Astrocyte (in vitro differentiated cells and primary cell): ENCODE measurements around the gene PIGQ. TPM values are rescaled to one million over a fixed set of nuclear protein-coding genes. Genes with fewer than 3 reads are reported as not detected.

Source experiments
- DNase-seq: peaks from one replicate; pipeline ENCODE4 v3.0.0-alpha.2; 2010; ENCODE audit warnings: low read depth
- FAIRE-seq: peaks from 2 replicates; lab custom pipeline; 2011; peaks lifted over from hg19 to GRCh38; lab: Jason Lieb, UNC
- H2AFZ ChIP-seq: 2 replicates; pipeline ENCODE4 v1.6.0; 2012; ENCODE audit warnings: low read depth, low read length, inconsistent platforms
- H3K27ac ChIP-seq: 2 replicates; pipeline ENCODE4 v1.5.1; 2011; ENCODE audit warnings: low read depth, low read length, inconsistent platforms
- H3K27me3 ChIP-seq: 2 replicates; pipeline ENCODE4 v1.6.0; 2011; ENCODE audit warnings: low read length, inconsistent platforms; ENCODE audit not compliant: insufficient read depth
- H3K36me3 ChIP-seq: 2 replicates; pipeline ENCODE4 v1.5.1; 2011; ENCODE audit warnings: low read length, inconsistent platforms; ENCODE audit not compliant: insufficient read depth
- H3K4me1 ChIP-seq: 2 replicates; pipeline ENCODE4 v1.5.1; 2011; ENCODE audit warnings: low read length, inconsistent platforms; ENCODE audit not compliant: insufficient read depth
- H3K4me2 ChIP-seq: 2 replicates; pipeline ENCODE4 v1.6.0; 2012; ENCODE audit warnings: low read length, inconsistent platforms
- H3K4me3 ChIP-seq: 2 replicates; pipeline ENCODE4 v1.5.1; 2011; ENCODE audit warnings: low read depth, mild to moderate bottlenecking, low read length, inconsistent platforms; ENCODE audit not compliant: insufficient read depth
- H3K79me2 ChIP-seq: 2 replicates; pipeline ENCODE4 v1.6.0; 2012; ENCODE audit warnings: mild to moderate bottlenecking, low read length, inconsistent platforms; ENCODE audit not compliant: insufficient read depth
- H3K9ac ChIP-seq: 2 replicates; pipeline ENCODE4 v1.6.0; 2012; ENCODE audit warnings: mild to moderate bottlenecking, low read length, inconsistent platforms
- H3K9me3 ChIP-seq: 2 replicates; pipeline ENCODE4 v1.5.1; 2012; ENCODE audit warnings: low read depth, mild to moderate bottlenecking, low read length, inconsistent platforms; ENCODE audit not compliant: insufficient read depth
- H4K20me1 ChIP-seq: 2 replicates; pipeline ENCODE4 v1.6.0; 2012; ENCODE audit warnings: low read length, inconsistent platforms; ENCODE audit not compliant: insufficient read depth
- H3K27ac Mint-ChIP-seq: one replicate; pipeline ENCODE4 v1.8.0; 2021; ENCODE audit warnings: mild to moderate bottlenecking, mixed read lengths; ENCODE audit not compliant: unreplicated experiment
- H3K27me3 Mint-ChIP-seq: one replicate; pipeline ENCODE4 v1.8.0; 2021; ENCODE audit warnings: low read depth, mixed read lengths; ENCODE audit not compliant: unreplicated experiment
- H3K36me3 Mint-ChIP-seq: one replicate; pipeline ENCODE4 v1.8.0; 2021; ENCODE audit warnings: low read depth, mixed read lengths; ENCODE audit not compliant: unreplicated experiment
- H3K4me1 Mint-ChIP-seq: one replicate; pipeline ENCODE4 v1.8.0; 2021; ENCODE audit warnings: low read depth, mixed read lengths; ENCODE audit not compliant: unreplicated experiment
- H3K4me3 Mint-ChIP-seq: one replicate; pipeline ENCODE4 v1.8.0; 2021; ENCODE audit warnings: mild to moderate bottlenecking, moderate library complexity, mixed read lengths; ENCODE audit not compliant: unreplicated experiment
- H3K9me3 Mint-ChIP-seq: one replicate; pipeline ENCODE4 v1.8.0; 2021; ENCODE audit warnings: mild to moderate bottlenecking, mixed read lengths; ENCODE audit not compliant: unreplicated experiment
- EZH2 ChIP-seq: IDR thresholded peaks from 2 replicates; pipeline ENCODE4 v1.6.1; 2012; ENCODE audit warnings: mild to moderate bottlenecking, low read length, inconsistent platforms; ENCODE audit not compliant: insufficient read depth
- total RNA-seq: library from RNA; stranded (reverse); gene quantifications from 2 replicates; pipeline ENCODE4 v1.2.1, GENCODE V29; 2021
- TF ChIP-seq, protein P1 (sequence below): IDR thresholded peaks from 2 replicates; pipeline ENCODE4 v1.5.1; 2011; ENCODE audit warnings: low read depth, mild to moderate bottlenecking, inconsistent platforms, low read length, moderate library complexity; ENCODE audit not compliant: insufficient read depth

PIGQ gene
- total RNA-seq, 1 donor from 2014 or later: 22.4 TPM

DNA sequence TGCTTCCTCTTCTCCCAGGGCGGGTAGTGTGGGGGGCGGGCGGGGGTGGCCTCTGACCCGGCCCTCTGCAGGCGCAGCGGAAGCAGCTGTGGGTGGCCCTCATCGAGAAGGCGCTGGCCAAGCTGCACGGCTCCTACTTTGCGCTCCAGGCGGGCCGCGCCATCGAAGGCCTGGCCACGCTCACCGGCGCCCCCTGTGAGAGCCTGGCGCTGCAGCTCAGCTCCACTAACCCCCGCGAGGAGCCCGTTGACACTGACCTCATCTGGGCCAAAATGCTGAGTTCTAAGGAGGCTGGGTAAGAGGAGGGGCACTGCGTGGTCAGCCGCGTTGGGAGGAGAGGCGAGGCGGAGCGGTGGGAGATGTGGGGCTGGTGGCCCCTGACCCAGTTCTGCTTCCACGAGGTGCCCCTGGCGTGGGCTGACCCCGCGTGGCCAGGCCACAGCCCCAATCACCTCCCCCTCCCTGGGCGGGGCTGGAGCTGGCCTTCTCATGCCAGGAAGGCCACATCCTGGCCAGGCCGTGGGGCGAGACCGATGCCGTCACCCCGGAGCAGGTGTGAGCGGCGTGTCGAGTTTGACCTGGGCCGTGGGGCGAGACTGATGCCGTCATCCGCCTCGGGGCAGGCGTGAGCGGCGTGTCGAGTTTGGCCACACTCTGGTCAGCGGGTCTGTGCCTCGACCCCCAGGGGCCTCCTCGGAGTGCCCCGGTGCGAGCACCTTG is 20.1 kb upstream of the PIGQ start:
- peaks cover 40% of the 10 kb centered on the region for H4K20me1 ChIP-seq
- H3K4me1 ChIP-seq: peaks cover 11% of the 10 kb centered on the region
- no peak overlapping the region for H2AFZ ChIP-seq
- H3K27me3 ChIP-seq: no peaks in the 10 kb centered on the region
- no peak for DNase-seq
- H3K4me3 ChIP-seq: no peak overlapping the region
- Mint-ChIP-seq H3K27me3 (no peaks in the 10 kb centered on the region), H3K4me3 (no peak overlapping the region), H3K36me3 (peaks cover 2% of the 10 kb centered on the region), H3K9me3 (no peaks in the 10 kb centered on the region), H3K4me1 (peaks cover under 1% of the 10 kb centered on the region), H3K27ac (no peak overlapping the region)
- no peak for FAIRE-seq
- H3K9me3 ChIP-seq: no peaks in the 10 kb centered on the region
- H3K9ac ChIP-seq: no peak overlapping the region
- no peaks in the 10 kb centered on the region for H3K36me3 ChIP-seq
- TF ChIP-seq EZH2: no peak
- TF ChIP-seq, protein P1, sequence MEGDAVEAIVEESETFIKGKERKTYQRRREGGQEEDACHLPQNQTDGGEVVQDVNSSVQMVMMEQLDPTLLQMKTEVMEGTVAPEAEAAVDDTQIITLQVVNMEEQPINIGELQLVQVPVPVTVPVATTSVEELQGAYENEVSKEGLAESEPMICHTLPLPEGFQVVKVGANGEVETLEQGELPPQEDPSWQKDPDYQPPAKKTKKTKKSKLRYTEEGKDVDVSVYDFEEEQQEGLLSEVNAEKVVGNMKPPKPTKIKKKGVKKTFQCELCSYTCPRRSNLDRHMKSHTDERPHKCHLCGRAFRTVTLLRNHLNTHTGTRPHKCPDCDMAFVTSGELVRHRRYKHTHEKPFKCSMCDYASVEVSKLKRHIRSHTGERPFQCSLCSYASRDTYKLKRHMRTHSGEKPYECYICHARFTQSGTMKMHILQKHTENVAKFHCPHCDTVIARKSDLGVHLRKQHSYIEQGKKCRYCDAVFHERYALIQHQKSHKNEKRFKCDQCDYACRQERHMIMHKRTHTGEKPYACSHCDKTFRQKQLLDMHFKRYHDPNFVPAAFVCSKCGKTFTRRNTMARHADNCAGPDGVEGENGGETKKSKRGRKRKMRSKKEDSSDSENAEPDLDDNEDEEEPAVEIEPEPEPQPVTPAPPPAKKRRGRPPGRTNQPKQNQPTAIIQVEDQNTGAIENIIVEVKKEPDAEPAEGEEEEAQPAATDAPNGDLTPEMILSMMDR: no peak
- H3K27ac ChIP-seq: no peak overlapping the region
- peaks cover 25% of the 10 kb centered on the region for H3K79me2 ChIP-seq
- no peak overlapping the region for H3K4me2 ChIP-seq

DNA sequence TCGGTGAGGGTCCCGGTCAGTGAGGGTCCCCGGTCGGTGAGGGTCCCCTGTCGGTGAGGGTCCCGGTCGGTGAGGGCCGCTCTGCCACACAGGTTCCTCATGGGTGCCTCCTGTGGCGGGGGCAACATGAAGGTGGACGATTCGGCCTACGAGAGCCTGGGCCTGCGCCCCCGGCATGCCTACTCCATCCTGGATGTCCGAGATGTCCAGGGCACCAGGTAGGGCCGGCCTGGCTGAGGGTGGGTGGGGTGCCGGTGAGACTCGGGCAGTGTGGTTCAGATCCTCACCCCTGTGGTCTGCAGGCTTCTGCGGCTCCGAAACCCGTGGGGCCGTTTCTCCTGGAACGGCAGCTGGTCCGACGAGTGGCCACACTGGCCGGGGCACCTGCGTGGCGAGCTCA is 18.6 kb upstream of the PIGQ start:
- TF ChIP-seq, protein P1: no peak
- TF ChIP-seq EZH2: no peak
- Mint-ChIP-seq H3K27me3 (no peaks in the 10 kb centered on the region), H3K27ac (no peak overlapping the region), H3K36me3 (no peaks in the 10 kb centered on the region), H3K4me1 (peaks cover 2% of the 10 kb centered on the region), H3K9me3 (no peaks in the 10 kb centered on the region), H3K4me3 (no peak overlapping the region)
- Histone ChIP-seq H3K9me3 (no peaks in the 10 kb centered on the region), H4K20me1 (peaks cover 27% of the 10 kb centered on the region), H3K27me3 (no peaks in the 10 kb centered on the region), H3K4me1 (peaks cover 16% of the 10 kb centered on the region), H3K9ac (no peak overlapping the region), H3K79me2 (peaks cover 10% of the 10 kb centered on the region), H3K36me3 (no peaks in the 10 kb centered on the region), H3K27ac (no peak overlapping the region), H2AFZ (no peak overlapping the region), H3K4me3 (no peak overlapping the region), H3K4me2 (no peak overlapping the region)
- FAIRE-seq (no peak), DNase-seq (no peak)

DNA sequence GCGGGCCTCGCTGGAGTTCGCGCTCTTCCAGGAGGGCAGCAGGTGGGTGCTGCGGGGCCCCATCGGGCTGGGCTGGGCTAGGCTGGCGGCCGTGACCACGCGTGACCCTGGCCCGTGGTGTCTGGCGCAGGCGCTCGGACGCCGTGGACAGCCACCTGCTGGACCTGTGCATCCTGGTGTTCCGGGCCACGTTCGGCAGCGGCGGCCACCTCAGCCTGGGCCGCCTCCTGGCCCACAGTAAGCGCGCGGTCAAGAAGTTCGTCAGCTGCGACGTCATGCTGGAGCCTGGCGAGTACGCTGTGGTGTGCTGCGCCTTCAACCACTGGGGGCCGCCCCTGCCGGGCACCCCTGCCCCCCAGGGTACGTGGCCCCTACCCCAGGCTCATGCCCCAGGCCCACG is 17.6 kb upstream of the PIGQ start:
- no peak for DNase-seq
- H3K27me3 Mint-ChIP-seq: no peaks in the 10 kb centered on the region
- Histone ChIP-seq H3K9ac (no peak overlapping the region), H3K27ac (no peak overlapping the region), H3K36me3 (no peaks in the 10 kb centered on the region), H4K20me1 (peaks cover 17% of the 10 kb centered on the region), H3K4me3 (no peak overlapping the region), H3K4me2 (no peak overlapping the region), H3K4me1 (peaks cover 16% of the 10 kb centered on the region), H2AFZ (no peak overlapping the region), H3K27me3 (no peaks in the 10 kb centered on the region), H3K79me2 (peaks cover 2% of the 10 kb centered on the region), H3K9me3 (no peaks in the 10 kb centered on the region)
- H3K4me1 Mint-ChIP-seq: peaks cover 2% of the 10 kb centered on the region
- H3K36me3 Mint-ChIP-seq: no peaks in the 10 kb centered on the region
- no peak overlapping the region for H3K4me3 Mint-ChIP-seq
- no peaks in the 10 kb centered on the region for H3K9me3 Mint-ChIP-seq
- no peak overlapping the region for H3K27ac Mint-ChIP-seq
- FAIRE-seq: no peak
- TF ChIP-seq, protein P1: no peak
- no peak for TF ChIP-seq EZH2
